Measurements from ENCODE around the gene TBX1. TPM values are rescaled to one million over a fixed set of nuclear protein-coding genes. Genes with fewer than 3 reads are reported as not detected.

TBX1 gene
- total and polyA plus RNA-seq, 8 donors = 0.43 to 1.1 (median 0.68) TPM; not detected in 4

DNA sequence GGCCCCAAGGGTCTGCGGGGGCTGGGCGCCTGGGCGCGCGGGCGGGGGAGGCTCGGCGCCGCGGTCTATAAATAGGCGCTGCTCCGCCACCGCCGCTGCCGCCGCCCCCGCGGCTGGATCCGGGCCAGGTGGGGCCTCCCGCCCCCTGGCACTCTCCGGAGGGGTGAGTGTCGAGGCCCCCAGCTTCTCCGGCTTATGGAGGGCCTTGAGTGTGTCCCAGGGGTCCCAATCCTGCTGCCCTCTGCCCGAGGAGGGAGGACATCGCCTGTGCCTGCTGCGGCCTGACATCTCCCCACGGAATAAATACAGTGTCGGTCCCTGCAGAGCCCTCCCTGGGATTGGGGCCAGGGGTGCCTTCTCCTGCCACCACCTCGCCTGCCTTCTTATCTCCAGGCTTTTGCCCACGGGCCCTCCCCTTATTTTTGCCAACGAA is 41.5 kb upstream of the TBX1 start:
- Histone ChIP-seq H3K4me3 (peak overlapping the region; percentile 59 to 69 (median 62)), H3K36me3 (peaks cover 0 to 32% (median 16%) of the 10 kb centered on the region in 4 donors), H3K27ac (peak overlapping the region in 4 of 5 donors; percentile 2 to 78 (median 47)), H3K4me1 (peaks cover 35 to 74% (median 59%) of the 10 kb centered on the region in 4 donors), H3K27me3 (peaks cover 0 to 92% (median 56%) of the 10 kb centered on the region in 3 donors), H3K9me3 (no peaks in the 10 kb centered on the region)
- intact Hi-C loops (cut with DNase I; ENCODE audit: low total_unique reads) = no loop called here
- TF ChIP-seq POLR2A (IDR thresholded peaks at IDR 0.05) (no peak), EP300 (IDR thresholded peaks at IDR 0.05) (no peak), POLR2AphosphoS5 (IDR thresholded peaks at IDR 0.05) (no peak)
- TF ChIP-seq, protein P1, sequence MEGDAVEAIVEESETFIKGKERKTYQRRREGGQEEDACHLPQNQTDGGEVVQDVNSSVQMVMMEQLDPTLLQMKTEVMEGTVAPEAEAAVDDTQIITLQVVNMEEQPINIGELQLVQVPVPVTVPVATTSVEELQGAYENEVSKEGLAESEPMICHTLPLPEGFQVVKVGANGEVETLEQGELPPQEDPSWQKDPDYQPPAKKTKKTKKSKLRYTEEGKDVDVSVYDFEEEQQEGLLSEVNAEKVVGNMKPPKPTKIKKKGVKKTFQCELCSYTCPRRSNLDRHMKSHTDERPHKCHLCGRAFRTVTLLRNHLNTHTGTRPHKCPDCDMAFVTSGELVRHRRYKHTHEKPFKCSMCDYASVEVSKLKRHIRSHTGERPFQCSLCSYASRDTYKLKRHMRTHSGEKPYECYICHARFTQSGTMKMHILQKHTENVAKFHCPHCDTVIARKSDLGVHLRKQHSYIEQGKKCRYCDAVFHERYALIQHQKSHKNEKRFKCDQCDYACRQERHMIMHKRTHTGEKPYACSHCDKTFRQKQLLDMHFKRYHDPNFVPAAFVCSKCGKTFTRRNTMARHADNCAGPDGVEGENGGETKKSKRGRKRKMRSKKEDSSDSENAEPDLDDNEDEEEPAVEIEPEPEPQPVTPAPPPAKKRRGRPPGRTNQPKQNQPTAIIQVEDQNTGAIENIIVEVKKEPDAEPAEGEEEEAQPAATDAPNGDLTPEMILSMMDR (IDR thresholded peaks at IDR 0.05) = no peak
- DNase-seq = peak in 1 of 2 donors; percentile 66
- 12 to 48% (median 18%) methylated on average over 5 to 31 of the region's 31 CpGs for WGBS, 5 donors

GRCh38 chr22:19719488-19720021 is 41.0 kb upstream of the TBX1 start:
- WGBS, 5 donors = 82 to 86% (median 85%) methylated on average over 8 to 12 of the region's 12 CpGs
- H3K4me3 ChIP-seq = peak overlapping the region in 3 of 4 donors; percentile 59 to 65 (median 59)
- peak overlapping the region in 1 of 5 donors; percentile 78 for H3K27ac ChIP-seq
- peaks cover 0 to 32% (median 16%) of the 10 kb centered on the region in 4 donors for H3K36me3 ChIP-seq
- DNase-seq = no peak
- intact Hi-C loops (cut with DNase I; ENCODE audit: low total_unique reads) = no loop called here
- H3K4me1 ChIP-seq = peaks cover 39 to 77% (median 63%) of the 10 kb centered on the region in 4 donors
- no peaks in the 10 kb centered on the region for H3K9me3 ChIP-seq
- TF ChIP-seq POLR2AphosphoS5 (IDR thresholded peaks at IDR 0.05) (no peak), POLR2A (IDR thresholded peaks at IDR 0.05) (no peak), EP300 (IDR thresholded peaks at IDR 0.05) (no peak)
- TF ChIP-seq, protein P1 (IDR thresholded peaks at IDR 0.05) = no peak
- H3K27me3 ChIP-seq = peaks cover 0 to 95% (median 59%) of the 10 kb centered on the region in 3 donors

DNA sequence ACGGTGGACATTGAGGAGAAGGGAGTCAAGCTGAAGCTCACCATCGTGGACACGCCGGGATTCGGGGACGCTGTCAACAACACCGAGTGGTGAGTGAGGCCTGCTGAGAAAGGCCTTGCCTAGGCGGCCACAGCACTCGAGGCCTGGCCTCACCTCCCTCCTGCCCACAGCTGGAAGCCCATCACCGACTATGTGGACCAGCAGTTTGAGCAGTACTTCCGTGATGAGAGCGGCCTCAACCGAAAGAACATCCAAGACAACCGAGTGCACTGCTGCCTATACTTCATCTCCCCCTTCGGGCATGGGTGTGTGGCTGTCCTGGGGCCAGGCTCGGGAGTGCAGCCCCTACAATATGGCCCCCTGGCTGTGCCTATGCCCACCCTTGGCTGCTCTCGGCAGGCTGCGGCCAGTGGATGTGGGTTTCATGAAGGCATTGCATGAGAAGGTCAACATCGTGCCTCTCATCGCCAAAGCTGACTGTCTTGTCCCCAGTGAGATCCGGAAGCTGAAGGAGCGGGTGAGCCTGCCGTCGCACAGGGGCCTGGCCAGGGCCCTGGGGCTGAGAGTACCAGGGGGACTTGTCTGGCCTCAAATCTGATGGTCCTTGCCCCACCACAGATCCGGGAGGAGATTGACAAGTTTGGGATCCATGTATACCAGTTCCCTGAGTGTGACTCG is 40.3 kb upstream of the TBX1 start:
- Histone ChIP-seq H3K27ac (no peak overlapping the region), H3K9me3 (no peaks in the 10 kb centered on the region), H3K4me1 (peaks cover 33 to 71% (median 56%) of the 10 kb centered on the region in 4 donors), H3K27me3 (peaks cover 0 to 95% (median 59%) of the 10 kb centered on the region in 3 donors), H3K4me3 (no peak overlapping the region), H3K36me3 (peaks cover 0 to 32% (median 16%) of the 10 kb centered on the region in 4 donors)
- no peak for DNase-seq
- WGBS, 5 donors = 88 to 93% (median 92%) methylated on average over 22 to 26 of the region's 26 CpGs
- TF ChIP-seq EP300 (IDR thresholded peaks at IDR 0.05) (no peak), POLR2A (IDR thresholded peaks at IDR 0.05) (no peak)
- intact Hi-C loops (cut with DNase I; ENCODE audit: low total_unique reads) = no loop called here

- intact Hi-C loops (cut with DNase I; ENCODE audit: low total_unique reads) = no loop called here
- Histone ChIP-seq H3K27me3 (peaks cover 0 to 93% (median 61%) of the 10 kb centered on the region in 3 donors), H3K4me1 (peaks cover 33 to 64% (median 53%) of the 10 kb centered on the region in 4 donors), H3K4me3 (no peak overlapping the region), H3K9me3 (no peaks in the 10 kb centered on the region), H3K36me3 (peaks cover 0 to 32% (median 16%) of the 10 kb centered on the region in 4 donors), H3K27ac (no peak overlapping the region)
- 83 to 100% (median 88%) methylated on average over 2 of the region's 2 CpGs; no CpG with 5 or more reads in 1 of the 5 donors for WGBS, 5 donors
- no peak for DNase-seq
- TF ChIP-seq EP300 (IDR thresholded peaks at IDR 0.05) = no peak
- TF ChIP-seq, protein P1 (IDR thresholded peaks at IDR 0.05) = no peak
- TF ChIP-seq POLR2A (IDR thresholded peaks at IDR 0.05) = no peak
- TF ChIP-seq POLR2AphosphoS5 (IDR thresholded peaks at IDR 0.05) = no peak
These were observed 39.6 kb upstream of the TBX1 start for GRCh38 chr22:19720999-19721329.

All from stomach (tissue), 9 donors.